ENCODE data around the gene FRMD7. TPM values are rescaled to one million over a fixed set of nuclear protein-coding genes. Genes with fewer than 3 reads are reported as not detected.
"Not testable (repeated sequence)": the region's sequence is repeated elsewhere in the genome, so short reads cannot be mapped to it uniquely, and the experiment has no call there.

Gene FRMD7
- total and polyA plus RNA-seq, 4 donors = 0.03 TPM; not detected in 3

DNA sequence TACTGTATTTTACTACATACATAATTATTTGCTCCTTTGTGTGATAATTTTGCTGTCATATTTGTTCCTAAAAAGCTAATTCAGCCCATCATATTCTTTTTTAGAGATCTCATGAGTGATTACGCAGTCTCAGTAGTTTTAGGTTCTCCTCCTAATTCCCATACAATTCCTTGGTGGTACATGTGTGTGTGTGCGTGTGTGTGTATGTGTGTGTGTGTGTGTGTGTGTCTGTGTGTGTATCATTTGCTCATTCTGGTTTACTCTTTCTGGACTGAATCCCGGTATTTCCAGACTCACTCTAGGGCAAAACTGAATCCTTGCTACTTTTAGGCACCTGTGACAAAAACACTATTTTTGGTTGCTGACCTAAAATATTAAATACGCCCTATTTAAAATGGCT is 69.8 kb downstream of the FRMD7 start:
- no peak overlapping the region for H3K4me3 ChIP-seq
- peaks cover 0 to 53% (median 35%) of the 10 kb centered on the region in 3 donors for H3K27me3 ChIP-seq (ENCODE audit: control insufficient read depth in 3 of 3, insufficient read depth in 3 of 3, low read length in 2 of 3)
- no peaks in the 10 kb centered on the region for H3K36me3 ChIP-seq (ENCODE audit: control insufficient read depth in 4 of 4, insufficient read depth in 4 of 4, low read length in 4 of 4)
- H3K9me3 ChIP-seq (ENCODE audit: control insufficient read depth in 4 of 4, insufficient read depth in 3 of 4, low read length in 3 of 4) = no peaks in the 10 kb centered on the region
- no peak overlapping the region for H3K9ac ChIP-seq (ENCODE audit: insufficient read depth in 1 of 2, low read length in 2 of 2)
- no peaks in the 10 kb centered on the region for H3K4me1 ChIP-seq (ENCODE audit: control insufficient read depth in 5 of 5, insufficient read depth in 5 of 5, low read length in 5 of 5)
- ATAC-seq (ENCODE audit: insufficient read depth, low FRiP score) (no peak), DNase-seq (no peak)
- TF ChIP-seq, protein P1, sequence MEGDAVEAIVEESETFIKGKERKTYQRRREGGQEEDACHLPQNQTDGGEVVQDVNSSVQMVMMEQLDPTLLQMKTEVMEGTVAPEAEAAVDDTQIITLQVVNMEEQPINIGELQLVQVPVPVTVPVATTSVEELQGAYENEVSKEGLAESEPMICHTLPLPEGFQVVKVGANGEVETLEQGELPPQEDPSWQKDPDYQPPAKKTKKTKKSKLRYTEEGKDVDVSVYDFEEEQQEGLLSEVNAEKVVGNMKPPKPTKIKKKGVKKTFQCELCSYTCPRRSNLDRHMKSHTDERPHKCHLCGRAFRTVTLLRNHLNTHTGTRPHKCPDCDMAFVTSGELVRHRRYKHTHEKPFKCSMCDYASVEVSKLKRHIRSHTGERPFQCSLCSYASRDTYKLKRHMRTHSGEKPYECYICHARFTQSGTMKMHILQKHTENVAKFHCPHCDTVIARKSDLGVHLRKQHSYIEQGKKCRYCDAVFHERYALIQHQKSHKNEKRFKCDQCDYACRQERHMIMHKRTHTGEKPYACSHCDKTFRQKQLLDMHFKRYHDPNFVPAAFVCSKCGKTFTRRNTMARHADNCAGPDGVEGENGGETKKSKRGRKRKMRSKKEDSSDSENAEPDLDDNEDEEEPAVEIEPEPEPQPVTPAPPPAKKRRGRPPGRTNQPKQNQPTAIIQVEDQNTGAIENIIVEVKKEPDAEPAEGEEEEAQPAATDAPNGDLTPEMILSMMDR (IDR thresholded peaks at IDR 0.05; ENCODE audit: control extremely low read depth, extremely low read depth) = no peak
- 85 to 99% methylated on average over 4 of the region's 4 CpGs for WGBS, 2 donors
- H3K27ac ChIP-seq (ENCODE audit: low read depth in 1 of 2, low read length in 1 of 2) = no peak overlapping the region

DNA sequence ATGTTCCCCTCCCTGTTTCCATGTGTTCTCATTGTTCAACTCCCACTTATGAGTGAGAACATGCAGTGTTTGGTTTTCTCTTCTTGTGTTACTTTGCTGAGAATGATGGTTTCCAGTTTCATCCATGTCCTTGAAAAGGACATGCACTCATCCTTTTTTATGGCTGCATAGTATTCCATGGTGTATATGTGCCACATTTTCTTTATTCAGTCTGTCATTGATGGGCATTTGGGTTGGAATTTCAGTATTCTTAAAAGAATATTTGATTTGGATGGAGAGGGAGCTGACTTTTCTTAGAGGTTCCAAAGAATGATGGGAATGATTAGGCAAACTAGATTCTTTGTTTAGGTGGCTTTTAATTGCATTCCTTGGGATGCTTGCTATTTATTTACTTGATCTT is 76.0 kb downstream of the FRMD7 start:
- H3K4me1 ChIP-seq (ENCODE audit: control insufficient read depth in 5 of 5, insufficient read depth in 5 of 5, low read length in 5 of 5); H3K9me3 ChIP-seq (ENCODE audit: control insufficient read depth in 4 of 4, insufficient read depth in 3 of 4, low read length in 3 of 4); DNase-seq; H3K27ac ChIP-seq (ENCODE audit: low read depth in 1 of 2, low read length in 1 of 2); H3K4me3 ChIP-seq; H3K36me3 ChIP-seq (ENCODE audit: control insufficient read depth in 4 of 4, insufficient read depth in 4 of 4, low read length in 4 of 4); ATAC-seq (ENCODE audit: insufficient read depth, low FRiP score); H3K9ac ChIP-seq (ENCODE audit: insufficient read depth in 1 of 2, low read length in 2 of 2): not testable (repeated sequence)
- peaks cover 0 to 43% (median 17%) of the 10 kb centered on the region in 3 donors for H3K27me3 ChIP-seq (ENCODE audit: control insufficient read depth in 3 of 3, insufficient read depth in 3 of 3, low read length in 2 of 3)

DNA sequence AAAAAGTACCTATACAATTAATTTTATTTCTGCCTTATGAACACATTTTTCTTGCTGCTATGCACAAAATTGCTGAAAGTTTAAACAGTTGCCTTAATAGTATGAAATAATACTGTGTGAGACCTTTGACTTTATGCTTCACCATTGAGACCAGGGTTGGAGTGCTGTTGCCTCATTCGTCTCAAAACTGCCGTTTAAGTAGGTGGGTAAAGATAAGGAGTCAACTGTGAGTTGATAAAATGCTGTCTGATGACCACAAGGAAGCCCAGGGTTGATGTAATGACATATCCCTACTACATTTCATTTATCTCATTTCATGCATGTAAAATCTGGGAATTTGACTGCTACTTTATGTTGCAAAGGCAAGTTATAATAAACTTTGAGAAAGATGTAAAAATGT is 81.3 kb downstream of the FRMD7 start:
- H3K9me3 ChIP-seq (ENCODE audit: control insufficient read depth in 4 of 4, insufficient read depth in 3 of 4, low read length in 3 of 4) = no peaks in the 10 kb centered on the region
- TF ChIP-seq, protein P1 (IDR thresholded peaks at IDR 0.05; ENCODE audit: control extremely low read depth, extremely low read depth) = no peak
- no peaks in the 10 kb centered on the region for H3K4me1 ChIP-seq (ENCODE audit: control insufficient read depth in 5 of 5, insufficient read depth in 5 of 5, low read length in 5 of 5)
- H3K27ac ChIP-seq (ENCODE audit: low read depth in 1 of 2, low read length in 1 of 2) = no peak overlapping the region
- H3K27me3 ChIP-seq (ENCODE audit: control insufficient read depth in 3 of 3, insufficient read depth in 3 of 3, low read length in 2 of 3) = peaks cover 0 to 48% (median 21%) of the 10 kb centered on the region in 3 donors
- DNase-seq (no peak), ATAC-seq (ENCODE audit: insufficient read depth, low FRiP score) (no peak)
- H3K4me3 ChIP-seq = no peak overlapping the region
- 22 to 56% methylated on average over 2 of the region's 2 CpGs for WGBS, 2 donors
- H3K9ac ChIP-seq (ENCODE audit: insufficient read depth in 1 of 2, low read length in 2 of 2) = no peak overlapping the region
- no peaks in the 10 kb centered on the region for H3K36me3 ChIP-seq (ENCODE audit: control insufficient read depth in 4 of 4, insufficient read depth in 4 of 4, low read length in 4 of 4)

DNA sequence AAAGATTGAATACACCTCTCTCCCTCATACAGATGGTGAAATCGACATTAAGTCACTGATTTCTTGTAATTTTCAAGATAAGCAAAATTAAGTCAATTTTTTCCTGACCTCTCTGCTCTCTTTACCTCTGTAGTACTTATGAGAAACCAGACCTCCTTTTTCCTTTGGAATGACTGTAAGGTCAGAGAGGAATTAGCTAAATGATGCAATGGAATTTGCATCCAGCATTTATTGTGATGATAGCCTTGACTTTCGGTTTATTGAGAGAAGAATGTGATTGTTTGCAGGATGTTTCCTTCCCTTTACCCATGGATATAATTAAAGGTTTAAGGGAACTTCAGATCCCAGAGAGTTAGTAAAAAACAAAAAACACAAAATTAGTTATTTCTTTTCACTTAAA is 82.4 kb downstream of the FRMD7 start:
- no peak for ATAC-seq (ENCODE audit: insufficient read depth, low FRiP score)
- H3K4me3 ChIP-seq = no peak overlapping the region
- no peak overlapping the region for H3K27ac ChIP-seq (ENCODE audit: low read depth in 1 of 2, low read length in 1 of 2)
- TF ChIP-seq, protein P1 (IDR thresholded peaks at IDR 0.05; ENCODE audit: control extremely low read depth, extremely low read depth) = no peak
- no peaks in the 10 kb centered on the region for H3K36me3 ChIP-seq (ENCODE audit: control insufficient read depth in 4 of 4, insufficient read depth in 4 of 4, low read length in 4 of 4)
- H3K4me1 ChIP-seq (ENCODE audit: control insufficient read depth in 5 of 5, insufficient read depth in 5 of 5, low read length in 5 of 5) = no peaks in the 10 kb centered on the region
- H3K27me3 ChIP-seq (ENCODE audit: control insufficient read depth in 3 of 3, insufficient read depth in 3 of 3, low read length in 2 of 3) = peaks cover 0 to 57% (median 27%) of the 10 kb centered on the region in 3 donors
- H3K9me3 ChIP-seq (ENCODE audit: control insufficient read depth in 4 of 4, insufficient read depth in 3 of 4, low read length in 3 of 4) = no peaks in the 10 kb centered on the region
- no peak overlapping the region for H3K9ac ChIP-seq (ENCODE audit: insufficient read depth in 1 of 2, low read length in 2 of 2)
- no peak for DNase-seq
- WGBS, 2 donors = 57 to 82% methylated on average over 2 of the region's 2 CpGs

Data from lung (tissue), 12 donors.